ACC112 (cell line): ENCODE data around the gene GGPS1.
A peak's percentile ranks its signal among the peaks of the same experiment; 100 is the strongest.
"Not testable (repeated sequence)": the region's sequence is repeated elsewhere in the genome, so short reads cannot be mapped to it uniquely, and the experiment has no call there.

Source experiments
- H2AFZ ChIP-seq: fragments of 200-600 bp; sonication (generic); one replicate; pipeline ENCODE4 v1.6.0; 2017; ENCODE audit warnings: antibody characterized with exemption, low read length; ENCODE audit not compliant: unreplicated experiment
- H3K27ac ChIP-seq: fragments of 200-600 bp; sonication (generic); 2 replicates; pipeline ENCODE4 v1.5.1; 2014; ENCODE audit warnings: low read depth, mild to moderate bottlenecking, antibody characterized with exemption, low read length, moderate library complexity
- H3K27me3 ChIP-seq: fragments of 200-600 bp; sonication (generic); 2 replicates; pipeline ENCODE4 v1.6.1; 2014; ENCODE audit warnings: mild to moderate bottlenecking, antibody characterized with exemption, low read length, moderate library complexity, mixed read lengths; ENCODE audit not compliant: insufficient read depth
- H3K36me3 ChIP-seq: fragments of 200-600 bp; sonication (generic); 2 replicates; pipeline ENCODE4 v1.6.1; 2016; ENCODE audit warnings: mild to moderate bottlenecking, antibody characterized with exemption, low read length, moderate library complexity, mixed read lengths; ENCODE audit not compliant: insufficient read depth
- H3K4me1 ChIP-seq: fragments of 200-600 bp; sonication (generic); one replicate; pipeline ENCODE4 v1.6.1; 2016; ENCODE audit warnings: low read length, mixed read lengths; ENCODE audit not compliant: insufficient read depth, unreplicated experiment, control insufficient read depth
- H3K4me3 ChIP-seq: fragments of 200-600 bp; sonication (generic); 2 replicates; pipeline ENCODE4 v1.5.1; 2014; ENCODE audit warnings: mild to moderate bottlenecking, low read depth, low read length
- H3K79me2 ChIP-seq: fragments of 200-600 bp; sonication (generic); one replicate; pipeline ENCODE4 v1.6.0; 2016; ENCODE audit warnings: low read length; ENCODE audit not compliant: control insufficient read depth, unreplicated experiment, insufficient read depth

GGPS1 gene

GRCh38 chr1:235304549-235305451 lies 23.6 kb upstream of the GGPS1 start:
- Histone ChIP-seq H3K4me3 (no peak overlapping the region), H3K27ac (no peak overlapping the region), H3K79me2 (peaks cover 51% of the 10 kb centered on the region)

GRCh38 chr1:235307158-235308124 lies 20.9 kb upstream of the GGPS1 start:
- Histone ChIP-seq H3K36me3 (no peaks in the 10 kb centered on the region), H3K27ac (0 out of 2 replicates have a peak overlapping the region, but pooled peaks have one; percentile 3), H3K79me2 (peaks cover 67% of the 10 kb centered on the region), H2AFZ (no peak overlapping the region), H3K27me3 (no peaks in the 10 kb centered on the region), H3K4me3 (no peak overlapping the region), H3K4me1 (no peaks in the 10 kb centered on the region)

More at GRCh38 chr1:235304549-235305451, 23.6 kb upstream of the GGPS1 start:
- H3K4me1 ChIP-seq, result no peaks in the 10 kb centered on the region
- no peak overlapping the region for H2AFZ ChIP-seq
- H3K27me3 ChIP-seq, result no peaks in the 10 kb centered on the region
- H3K36me3 ChIP-seq, result no peaks in the 10 kb centered on the region

GRCh38 chr1:235309206-235309605 lies 19.2 kb upstream of the GGPS1 start:
- H3K4me3 ChIP-seq, H3K27ac ChIP-seq, H2AFZ ChIP-seq, H3K36me3 ChIP-seq, H3K27me3 ChIP-seq: not testable (repeated sequence)
- Histone ChIP-seq H3K79me2 (peaks cover 73% of the 10 kb centered on the region), H3K4me1 (peaks cover 12% of the 10 kb centered on the region)

- no peaks in the 10 kb centered on the region for H3K27me3 ChIP-seq
- no peak overlapping the region; the same call in 1 of the 2 replicates for H3K4me3 ChIP-seq
- H2AFZ ChIP-seq, result no peak overlapping the region
- peaks cover 26% of the 10 kb centered on the region for H3K4me1 ChIP-seq
- H3K36me3 ChIP-seq, result no peaks in the 10 kb centered on the region
- peaks cover 73% of the 10 kb centered on the region for H3K79me2 ChIP-seq
- H3K27ac ChIP-seq, result no peak overlapping the region
These were observed 15.1 kb upstream of the GGPS1 start for GRCh38 chr1:235313262-235313661.

- H3K27ac ChIP-seq, result peak overlapping the region; percentile 19; the same call in 1 of the 2 replicates
- H3K27me3 ChIP-seq, result no peaks in the 10 kb centered on the region
- H2AFZ ChIP-seq, result no peak overlapping the region
- peak overlapping the region; percentile 62 for H3K4me3 ChIP-seq
- peaks cover 81% of the 10 kb centered on the region for H3K79me2 ChIP-seq
- no peaks in the 10 kb centered on the region for H3K36me3 ChIP-seq
- H3K4me1 ChIP-seq, result peaks cover 26% of the 10 kb centered on the region
These were observed 14.3 kb upstream of the GGPS1 start for GRCh38 chr1:235313931-235314678.

- Histone ChIP-seq H3K36me3 (no peaks in the 10 kb centered on the region), H3K27ac (no peak overlapping the region), H3K79me2 (peaks cover 84% of the 10 kb centered on the region)
These were observed 13.2 kb upstream of the GGPS1 start for GRCh38 chr1:235315173-235315572.

GRCh38 chr1:235315735-235316134 lies 12.6 kb upstream of the GGPS1 start:
- Histone ChIP-seq H3K27ac (no peak overlapping the region), H3K27me3 (no peaks in the 10 kb centered on the region), H3K79me2 (peaks cover 84% of the 10 kb centered on the region), H3K4me3 (no peak overlapping the region), H3K36me3 (no peaks in the 10 kb centered on the region), H2AFZ (no peak overlapping the region), H3K4me1 (peaks cover 26% of the 10 kb centered on the region)

More at GRCh38 chr1:235315173-235315572, 13.2 kb upstream of the GGPS1 start:
- no peak overlapping the region for H3K4me3 ChIP-seq
- H3K4me1 ChIP-seq, result peaks cover 26% of the 10 kb centered on the region
- no peak overlapping the region for H2AFZ ChIP-seq
- H3K27me3 ChIP-seq, result no peaks in the 10 kb centered on the region

GRCh38 chr1:235317168-235317567 lies 11.2 kb upstream of the GGPS1 start:
- Histone ChIP-seq H2AFZ (no peak overlapping the region), H3K79me2 (peaks cover 85% of the 10 kb centered on the region), H3K4me1 (peaks cover 26% of the 10 kb centered on the region), H3K4me3 (no peak overlapping the region), H3K27ac (peak overlapping the region; percentile 44), H3K27me3 (no peaks in the 10 kb centered on the region), H3K36me3 (no peaks in the 10 kb centered on the region)

GRCh38 chr1:235319255-235319654 lies 9.1 kb upstream of the GGPS1 start:
- peaks cover 82% of the 10 kb centered on the region for H3K79me2 ChIP-seq
- H2AFZ ChIP-seq, result no peak overlapping the region
- no peaks in the 10 kb centered on the region; the same call in 1 of the 2 replicates for H3K36me3 ChIP-seq
- H3K27me3 ChIP-seq, result no peaks in the 10 kb centered on the region
- no peak overlapping the region for H3K27ac ChIP-seq
- peaks cover 17% of the 10 kb centered on the region for H3K4me1 ChIP-seq
- H3K4me3 ChIP-seq, result no peak overlapping the region
